GM23338 (cell line): Measurements from ENCODE around the gene KCNT1. TPM values are rescaled to one million over a fixed set of nuclear protein-coding genes. Genes with fewer than 3 reads are reported as not detected.

Experiments
- ATAC-seq: fragments of 200-7000 bp; cut with Tn5 transposase; 3 replicates; pipeline ENCODE4 v1.9.1; 2020
- DNase-seq: peaks from one replicate; pipeline ENCODE4 v3.0.0-alpha.2; 2015; ENCODE audit warnings: low spot score
- H2AFZ ChIP-seq: fragments of 200-600 bp; sonication (generic); 2 replicates; pipeline ENCODE4 v1.8.0; 2016; ENCODE audit warnings: antibody characterized with exemption, mild to moderate bottlenecking, moderate library complexity
- H3F3A ChIP-seq: fragments of 200-600 bp; sonication (generic); replicated peaks from 2 replicates; pipeline ENCODE4 v1.8.0; 2017; ENCODE audit warnings: antibody characterized with exemption, mixed run types, low read depth
- H3K27ac ChIP-seq: fragments of 200-600 bp; sonication (generic); 2 replicates; pipeline ENCODE4 v1.6.1; 2016; ENCODE audit warnings: low read depth
- H3K27me3 ChIP-seq: fragments of 200-600 bp; sonication (generic); 2 replicates; pipeline ENCODE4 v1.8.0; 2016; ENCODE audit warnings: mild to moderate bottlenecking, mixed run types, moderate library complexity; ENCODE audit not compliant: insufficient read depth
- H3K36me3 ChIP-seq: fragments of 200-600 bp; sonication (generic); 2 replicates; pipeline ENCODE4 v1.8.0; 2016; ENCODE audit warnings: mild to moderate bottlenecking; ENCODE audit not compliant: insufficient read depth
- H3K4me1 ChIP-seq: fragments of 200-600 bp; sonication (generic); 2 replicates; pipeline ENCODE4 v1.8.0; 2016; ENCODE audit warnings: mild to moderate bottlenecking, moderate library complexity; ENCODE audit not compliant: insufficient read depth
- H3K4me2 ChIP-seq: fragments of 200-600 bp; sonication (generic); 2 replicates; pipeline ENCODE4 v1.7.1; 2017; ENCODE audit warnings: mixed run types
- H3K4me3 ChIP-seq: fragments of 200-600 bp; sonication (generic); 2 replicates; pipeline ENCODE4 v1.6.1; 2016; ENCODE audit warnings: mixed run types
- H3K79me2 ChIP-seq: fragments of 200-600 bp; sonication (generic); replicated peaks from 2 replicates; pipeline ENCODE4 v1.8.0; 2017; ENCODE audit warnings: mild to moderate bottlenecking; ENCODE audit not compliant: insufficient read depth
- H3K9me2 ChIP-seq: fragments of 200-600 bp; sonication (generic); 2 replicates; pipeline ENCODE4 v1.8.0; 2017; ENCODE audit not compliant: insufficient read depth
- H4K20me1 ChIP-seq: fragments of 200-600 bp; sonication (generic); replicated peaks from 2 replicates; pipeline ENCODE4 v1.8.0; 2017; ENCODE audit warnings: mild to moderate bottlenecking; ENCODE audit not compliant: insufficient read depth
- H3K27ac Mint-ChIP-seq: 2 replicates; pipeline ENCODE4 v1.8.0; 2020; ENCODE audit warnings: inconsistent platforms, mild to moderate bottlenecking, moderate library complexity, mixed read lengths
- H3K27me3 Mint-ChIP-seq: 3 replicates; pipeline ENCODE4 v1.8.0; 2022; ENCODE audit warnings: low read depth, mild to moderate bottlenecking, moderate library complexity, mixed read lengths, inconsistent platforms; ENCODE audit not compliant: insufficient read depth, poor library complexity
- H3K36me3 Mint-ChIP-seq: 3 replicates; pipeline ENCODE4 v1.8.0; 2021; ENCODE audit warnings: low read depth, mild to moderate bottlenecking, inconsistent platforms, moderate library complexity, mixed read lengths
- H3K4me1 Mint-ChIP-seq: 3 replicates; pipeline ENCODE4 v1.8.0; 2020; ENCODE audit warnings: mild to moderate bottlenecking, inconsistent platforms, mixed read lengths
- H3K4me3 Mint-ChIP-seq: 3 replicates; pipeline ENCODE4 v1.8.0; 2021; ENCODE audit warnings: moderate library complexity, mild to moderate bottlenecking, inconsistent platforms, mixed read lengths
- H3K9me3 Mint-ChIP-seq: 3 replicates; pipeline ENCODE4 v1.8.0; 2020; ENCODE audit warnings: moderate library complexity, mild to moderate bottlenecking, inconsistent platforms, mixed read lengths
- CREB1 ChIP-seq: fragments of 250-450 bp; sonication (Bioruptor Pico); IDR thresholded peaks from 2 replicates; pipeline ENCODE4 v1.5.0; 2020; ENCODE audit warnings: low read depth, mild to moderate bottlenecking, moderate library complexity
- ETS1 ChIP-seq: IDR thresholded peaks from 2 replicates; pipeline ENCODE4 v1.6.1; 2016; ENCODE audit warnings: antibody characterized with exemption
- EZH2 ChIP-seq: fragments of 200-600 bp; sonication (generic); IDR thresholded peaks from one replicate; pipeline ENCODE4 v1.8.0; 2017; ENCODE audit warnings: antibody characterized with exemption, mild to moderate bottlenecking, low read depth; ENCODE audit not compliant: unreplicated experiment
- JUNB ChIP-seq: IDR thresholded peaks from one replicate; pipeline ENCODE4 v1.6.1; 2016; ENCODE audit warnings: antibody characterized with exemption; ENCODE audit not compliant: unreplicated experiment
- NANOG ChIP-seq: IDR thresholded peaks from 2 replicates; pipeline ENCODE4 v1.6.1; 2016; ENCODE audit warnings: antibody characterized with exemption, borderline replicate concordance
- POLR2AphosphoS5 ChIP-seq: IDR thresholded peaks from 2 replicates; pipeline ENCODE4 v1.6.1; 2016; ENCODE audit warnings: antibody characterized with exemption, low read depth
- REST ChIP-seq: IDR thresholded peaks from one replicate; pipeline ENCODE4 v1.6.1; 2018; ENCODE audit warnings: antibody characterized with exemption; ENCODE audit not compliant: unreplicated experiment
- STAT1 ChIP-seq: IDR thresholded peaks from one replicate; pipeline ENCODE4 v1.6.1; 2016; ENCODE audit warnings: antibody characterized with exemption; ENCODE audit not compliant: unreplicated experiment
- ZNF114 ChIP-seq: fragments of 250-450 bp; sonication (Bioruptor Pico); IDR thresholded peaks from 2 replicates; pipeline ENCODE4 v1.5.0; 2020; ENCODE audit warnings: mild to moderate bottlenecking, moderate library complexity
- ZNF331 ChIP-seq: fragments of 250-450 bp; sonication (Bioruptor Pico); IDR thresholded peaks from 2 replicates; pipeline ENCODE4 v1.5.0; 2020; ENCODE audit warnings: low read depth, mild to moderate bottlenecking, moderate library complexity
- ZNF462 ChIP-seq: fragments of 250-450 bp; sonication (Bioruptor Pico); IDR thresholded peaks from 2 replicates; pipeline ENCODE4 v1.5.0; 2020; ENCODE audit warnings: mild to moderate bottlenecking, moderate library complexity
- polyA plus RNA-seq: library from polyadenylated mRNA; unstranded; fragments of >200 nt; fragmentation: Nextera tagmentation; extraction: Ambion mirVana; gene quantifications from 2 replicates; pipeline ENCODE4 v1.2.1, GENCODE V29; 2016
- total RNA-seq: library from RNA; depleted of rRNA; stranded (reverse); fragments of >200 nt; shearing (Covaris generic); gene quantifications from 2 replicates; pipeline ENCODE4 v1.2.3, GENCODE V29; 2014

Gene KCNT1
- total and polyA plus RNA-seq, 2 experiments from 2014 or later, result 0.05 to 0.28 TPM

DNA sequence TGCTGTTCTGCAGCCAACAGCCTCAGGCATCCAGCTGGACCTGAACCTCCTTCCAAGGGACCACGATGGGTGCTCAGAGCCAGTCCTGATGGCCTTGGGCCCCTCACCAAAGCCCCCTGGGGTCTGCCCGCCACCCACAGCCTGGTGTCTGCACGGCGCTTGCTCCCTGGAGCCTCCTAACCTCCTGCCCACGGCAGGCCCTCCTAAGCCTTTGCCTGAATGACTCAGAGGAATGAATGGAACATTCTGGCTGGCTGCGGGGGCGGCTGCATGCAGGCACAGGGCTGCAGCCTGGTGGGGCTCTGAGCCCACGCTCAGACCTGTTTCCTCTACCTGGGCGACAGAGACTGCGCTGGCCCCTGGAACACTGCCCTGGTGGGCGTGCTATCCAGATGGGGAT is 9.6 kb upstream of the KCNT1 start (continued):
- TF ChIP-seq JUNB (no peak), REST (no peak), ZNF331 (CRISPR knock-in tag) (no peak), EZH2 (no peak), ZNF114 (no peak), STAT1 (no peak), POLR2AphosphoS5 (no peak), CREB1 (CRISPR knock-in tag) (no peak), ETS1 (no peak)

DNA sequence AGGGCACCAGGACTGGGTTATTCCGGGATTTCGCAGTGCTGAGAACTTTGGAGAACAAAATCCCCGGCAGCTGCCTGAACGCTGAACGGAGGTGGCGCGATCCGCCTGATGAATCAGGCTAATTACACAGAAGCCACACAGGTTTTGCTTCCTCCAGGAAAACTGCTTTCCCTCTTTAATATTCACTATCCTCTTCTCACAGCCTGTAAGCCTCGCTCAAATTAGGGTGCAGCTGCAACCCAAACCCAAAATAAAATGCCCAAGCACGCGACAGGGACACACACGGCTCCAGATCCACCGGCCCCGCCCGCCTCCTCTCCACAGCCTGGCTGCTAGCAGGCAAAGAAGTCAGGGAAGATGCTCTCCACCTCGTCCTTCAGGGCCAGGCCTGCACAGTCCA is 8.7 kb upstream of the KCNT1 start:
- no peaks in the 10 kb centered on the region for H3K27me3 ChIP-seq
- DNase-seq, result no peak
- Mint-ChIP-seq H3K27ac (peak overlapping the region; percentile 18; the same call in 1 of the 2 replicates), H3K27me3 (peaks cover 5% of the 10 kb centered on the region), H3K4me1 (no peaks in the 10 kb centered on the region), H3K4me3 (no peak overlapping the region), H3K36me3 (no peaks in the 10 kb centered on the region), H3K9me3 (no peaks in the 10 kb centered on the region)
- no peaks in the 10 kb centered on the region for H3K79me2 ChIP-seq
- no peaks in the 10 kb centered on the region for H3K36me3 ChIP-seq
- no peak for ATAC-seq
- H4K20me1 ChIP-seq, result no peaks in the 10 kb centered on the region
- no peaks in the 10 kb centered on the region for H3F3A ChIP-seq
- H3K4me2 ChIP-seq, result no peak overlapping the region
- no peak overlapping the region for H2AFZ ChIP-seq
- no peak overlapping the region for H3K27ac ChIP-seq
- H3K4me1 ChIP-seq, result no peaks in the 10 kb centered on the region
- no peaks in the 10 kb centered on the region for H3K9me2 ChIP-seq
- no peak overlapping the region for H3K4me3 ChIP-seq
- TF ChIP-seq ETS1 (no peak), POLR2AphosphoS5 (no peak), NANOG (no peak), JUNB (no peak), ZNF114 (no peak), CREB1 (CRISPR knock-in tag) (no peak), ZNF462 (CRISPR knock-in tag) (no peak), EZH2 (no peak), ZNF331 (CRISPR knock-in tag) (no peak), STAT1 (no peak)
